PFSK-1 (cell line): ENCODE measurements around the gene ZDHHC8.

Source experiments
- FOXP2 ChIP-seq: optimal IDR thresholded peaks from 2 replicates; pipeline ENCODE3; 2011; ENCODE audit warnings: borderline replicate concordance, control low read depth, inconsistent platforms; ENCODE audit not compliant: insufficient read depth; ENCODE audit errors: extremely low read length, extremely low read depth
- POLR2AphosphoS5 ChIP-seq: IDR thresholded peaks from 2 replicates; pipeline ENCODE4 v1.6.1; 2012; ENCODE audit warnings: low read depth, mild to moderate bottlenecking, control low read depth, low read length, moderate library complexity
- REST ChIP-seq, 2 experiments: IDR thresholded peaks; 2 replicates each; pipeline versions ENCODE4 v1.6.1 to v1.8.0; 2011 to 2012; ENCODE audit warnings: low read depth in 2 of 2, low read length in 2 of 2, control low read depth in 1 of 2, inconsistent platforms in 1 of 2, mild to moderate bottlenecking in 1 of 2, moderate library complexity in 1 of 2; ENCODE audit not compliant: insufficient read depth in 1 of 2
- SIN3A ChIP-seq: IDR thresholded peaks from 2 replicates; pipeline ENCODE4 v1.6.1; 2012; ENCODE audit warnings: mild to moderate bottlenecking, low read length, moderate library complexity, borderline replicate concordance; ENCODE audit not compliant: insufficient read depth
- TAF1 ChIP-seq: IDR thresholded peaks from 2 replicates; pipeline ENCODE4 v1.6.1; 2012; ENCODE audit warnings: low read length, control low read depth, borderline replicate concordance; ENCODE audit not compliant: insufficient read depth

DNA sequence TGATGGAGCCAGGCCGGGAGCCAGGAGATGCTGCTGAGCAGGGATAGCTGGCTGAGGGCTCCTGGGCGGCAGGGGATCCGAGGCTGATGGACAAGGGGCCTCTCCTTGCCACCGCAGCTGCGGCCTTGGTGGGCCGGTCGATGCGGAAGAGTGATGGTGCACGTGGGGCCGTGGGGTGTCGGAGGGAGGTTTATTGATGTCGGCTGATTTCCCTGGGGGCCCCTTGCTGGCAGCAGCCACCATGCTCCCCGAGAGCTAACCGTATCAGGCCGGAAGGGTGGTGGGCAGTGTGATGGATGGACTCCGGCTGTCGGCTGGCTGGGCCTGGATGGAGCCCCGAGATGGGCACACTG, 50.3 kb downstream of the ZDHHC8 start:
- TF ChIP-seq SIN3A (no peak), POLR2AphosphoS5 (no peak), TAF1 (no peak), REST (IDR thresholded peaks at IDR 0.05; ENCODE audit: insufficient read depth in 1 of 2, low read depth in 2 of 2, low read length in 2 of 2) (no peak), FOXP2 (no peak)
